Measurements from ENCODE around the gene CD4. TPM values are rescaled to one million over a fixed set of nuclear protein-coding genes. Genes with fewer than 3 reads are reported as not detected.

Gene CD4
- total and polyA plus RNA-seq, 12 donors, result 2.4 to 52.8 (median 24.3) TPM

- Histone ChIP-seq H3K27ac (no peak overlapping the region), H3K9me3 (replicated peaks in 1 of 3) (no peaks in the 10 kb centered on the region), H3K4me3 (no peak overlapping the region), H3K4me1 (replicated peaks in 1 of 2) (peaks cover 0 to 2% of the 10 kb centered on the region in 2 donors), H3K36me3 (replicated peaks in 1 of 2) (no peaks in the 10 kb centered on the region), H3K27me3 (no peaks in the 10 kb centered on the region)
- no peak for DNase-seq
- intact Hi-C loops (cut with DNase I), result no loop called here
- no peak for TF ChIP-seq POLR2A (IDR thresholded peaks at IDR 0.05)
- TF ChIP-seq CTCF (IDR thresholded peaks at IDR 0.05), result no peak
- 89 to 93% (median 91%) methylated on average over 16 to 17 of the region's 17 CpGs for WGBS, 4 donors
These were observed 56.1 kb downstream of the CD4 start for GRCh38 chr12:6845395-6845794.

GRCh38 chr12:6846316-6846869 is 57.1 kb downstream of the CD4 start:
- intact Hi-C loops (cut with DNase I), result no loop called here
- Histone ChIP-seq H3K4me3 (no peak overlapping the region), H3K36me3 (replicated peaks in 1 of 2) (no peaks in the 10 kb centered on the region), H3K27ac (no peak overlapping the region), H3K9me3 (replicated peaks in 1 of 3) (no peaks in the 10 kb centered on the region), H3K27me3 (no peaks in the 10 kb centered on the region), H3K4me1 (replicated peaks in 1 of 2) (peaks cover 4 to 8% of the 10 kb centered on the region in 2 donors)
- TF ChIP-seq POLR2A (IDR thresholded peaks at IDR 0.05) (no peak), CTCF (IDR thresholded peaks at IDR 0.05) (no peak)
- DNase-seq, result no peak
- WGBS, 4 donors, result 86 to 94% (median 87%) methylated on average over 7 of the region's 7 CpGs

GRCh38 chr12:6847676-6848075 is 58.3 kb downstream of the CD4 start:
- DNase-seq, result no peak
- intact Hi-C loops (cut with DNase I), result no loop called here
- H3K27ac ChIP-seq, result no peak overlapping the region
- no peaks in the 10 kb centered on the region for H3K9me3 ChIP-seq (replicated peaks in 1 of 3)
- TF ChIP-seq POLR2A (IDR thresholded peaks at IDR 0.05) (no peak), CTCF (IDR thresholded peaks at IDR 0.05) (no peak)
- H3K4me1 ChIP-seq (replicated peaks in 1 of 2), result peaks cover 4 to 8% of the 10 kb centered on the region in 2 donors
- H3K36me3 ChIP-seq (replicated peaks in 1 of 2), result no peaks in the 10 kb centered on the region
- no peaks in the 10 kb centered on the region for H3K27me3 ChIP-seq
- no peak overlapping the region for H3K4me3 ChIP-seq
- WGBS, 4 donors, result 93 to 98% (median 96%) methylated on average over 2 of the region's 2 CpGs

GRCh38 chr12:6849427-6849826 is 60.1 kb downstream of the CD4 start:
- H3K27ac ChIP-seq, result no peak overlapping the region
- peaks cover 13 to 24% of the 10 kb centered on the region in 2 donors for H3K4me1 ChIP-seq (replicated peaks in 1 of 2)
- H3K27me3 ChIP-seq, result no peaks in the 10 kb centered on the region
- H3K9me3 ChIP-seq (replicated peaks in 1 of 3), result no peaks in the 10 kb centered on the region
- TF ChIP-seq POLR2A (IDR thresholded peaks at IDR 0.05) (no peak), CTCF (IDR thresholded peaks at IDR 0.05) (no peak)
- intact Hi-C loops (cut with DNase I), result no loop called here
- no peaks in the 10 kb centered on the region for H3K36me3 ChIP-seq (replicated peaks in 1 of 2)
- WGBS, 4 donors, result 81 to 92% (median 87%) methylated on average over 2 of the region's 2 CpGs
- no peak for DNase-seq
- no peak overlapping the region for H3K4me3 ChIP-seq

All from adrenal gland (tissue), 12 donors.